Measurements from ENCODE around the gene CLRN3.

GRCh38 chr10:127851661-127852194 is 41.0 kb downstream of the CLRN3 start:
- TF ChIP-seq PBX3 (IDR thresholded peaks at IDR 0.05): no peak
- no peak for TF ChIP-seq HOXA7 (CRISPR knock-in tag; IDR thresholded peaks at IDR 0.05)
- no peak for TF ChIP-seq CEBPB (IDR thresholded peaks at IDR 0.05)
- no peak for TF ChIP-seq BHLHE40 (IDR thresholded peaks at IDR 0.05; ENCODE audit: low read depth, low read length)
- TF ChIP-seq HDAC2 (IDR thresholded peaks at IDR 0.05): no peak
- no peak for TF ChIP-seq POLR2A (IDR thresholded peaks at IDR 0.05; ENCODE audit: low read length)
- no peak for TF ChIP-seq EP300 (IDR thresholded peaks at IDR 0.05)
- TF ChIP-seq CTCF (IDR thresholded peaks at IDR 0.05): no peak
- TF ChIP-seq MYC (IDR thresholded peaks at IDR 0.05; ENCODE audit: borderline replicate concordance, low read length): no peak
- no peak for TF ChIP-seq NR3C1 (IDR thresholded peaks at IDR 0.05)
- TF ChIP-seq SMC3 (IDR thresholded peaks at IDR 0.05): no peak

Data from A549 (cell line).